GM12892 (cell line): ENCODE measurements around the gene SPDEF.

ENCODE experiments used
- POLR2A ChIP-seq: IDR thresholded peaks from 2 replicates; pipeline ENCODE4 v1.6.1; 2011; ENCODE audit warnings: low read depth, low read length, control low read depth
- POLR2AphosphoS5 ChIP-seq: IDR thresholded peaks from 2 replicates; pipeline ENCODE4 v1.6.1; 2011; ENCODE audit warnings: low read depth, low read length, control low read depth
- TAF1 ChIP-seq: IDR thresholded peaks from 2 replicates; pipeline ENCODE4 v1.6.1; 2011; ENCODE audit warnings: low read depth, mild to moderate bottlenecking, control low read depth, low read length, borderline replicate concordance

GRCh38 chr6:34543421-34543820 is 12.7 kb downstream of the SPDEF start:
- TF ChIP-seq POLR2A (no peak), POLR2AphosphoS5 (no peak), TAF1 (no peak)
